GM13977 (cell line): Measurements from ENCODE around the gene SSNA1.
A peak's percentile ranks its signal among the peaks of the same experiment; 100 is the strongest.

ENCODE experiments used
- DNase-seq: peaks from one replicate; pipeline ENCODE4 v3.0.0; 2012; ENCODE audit warnings: low spot score
- CTCF ChIP-seq: IDR thresholded peaks from 2 replicates; pipeline ENCODE4 v1.5.1; 2012; ENCODE audit warnings: mild to moderate bottlenecking, control low read depth; ENCODE audit not compliant: insufficient read depth; ENCODE audit errors: extremely low read depth, missing control alignments
- in situ Hi-C: fragments of 300-500 bp; cut with MboI; formaldehyde crosslinking; loops from one replicate; pipeline ENCODE4 v1.12.0; 2022; ENCODE audit warnings: low sequenced_read_pairs, low pct_unique_long_range_greater_than_20kb, mixed read lengths, inconsistent platforms; ENCODE audit not compliant: unreplicated experiment

Gene SSNA1

GRCh38 chr9:137178939-137179630, 9.4 kb upstream of the SSNA1 start:
- in situ Hi-C loops: no loop called here
- peak; percentile 29 for DNase-seq
- TF ChIP-seq CTCF: no peak

GRCh38 chr9:137179761-137180160, 8.7 kb upstream of the SSNA1 start:
- TF ChIP-seq CTCF: no peak
- no peak for DNase-seq
- in situ Hi-C loops: no loop called here

- DNase-seq: no peak
- in situ Hi-C loops: no loop called here
- no peak for TF ChIP-seq CTCF
These were observed 8.0 kb upstream of the SSNA1 start for GRCh38 chr9:137180491-137180890.

GRCh38 chr9:137181680-137182079, 6.8 kb upstream of the SSNA1 start:
- TF ChIP-seq CTCF: no peak
- no peak for DNase-seq
- in situ Hi-C loops: no loop called here

GRCh38 chr9:137182836-137183235, 5.6 kb upstream of the SSNA1 start:
- no peak for DNase-seq
- in situ Hi-C loops: no loop called here
- no peak for TF ChIP-seq CTCF

- DNase-seq: no peak
- no peak for TF ChIP-seq CTCF
- in situ Hi-C loops: no loop called here
These were observed 4.4 kb upstream of the SSNA1 start for GRCh38 chr9:137183980-137184595.
